ENCODE data around the gene LRRN4.

The LRRN4 gene

DNA sequence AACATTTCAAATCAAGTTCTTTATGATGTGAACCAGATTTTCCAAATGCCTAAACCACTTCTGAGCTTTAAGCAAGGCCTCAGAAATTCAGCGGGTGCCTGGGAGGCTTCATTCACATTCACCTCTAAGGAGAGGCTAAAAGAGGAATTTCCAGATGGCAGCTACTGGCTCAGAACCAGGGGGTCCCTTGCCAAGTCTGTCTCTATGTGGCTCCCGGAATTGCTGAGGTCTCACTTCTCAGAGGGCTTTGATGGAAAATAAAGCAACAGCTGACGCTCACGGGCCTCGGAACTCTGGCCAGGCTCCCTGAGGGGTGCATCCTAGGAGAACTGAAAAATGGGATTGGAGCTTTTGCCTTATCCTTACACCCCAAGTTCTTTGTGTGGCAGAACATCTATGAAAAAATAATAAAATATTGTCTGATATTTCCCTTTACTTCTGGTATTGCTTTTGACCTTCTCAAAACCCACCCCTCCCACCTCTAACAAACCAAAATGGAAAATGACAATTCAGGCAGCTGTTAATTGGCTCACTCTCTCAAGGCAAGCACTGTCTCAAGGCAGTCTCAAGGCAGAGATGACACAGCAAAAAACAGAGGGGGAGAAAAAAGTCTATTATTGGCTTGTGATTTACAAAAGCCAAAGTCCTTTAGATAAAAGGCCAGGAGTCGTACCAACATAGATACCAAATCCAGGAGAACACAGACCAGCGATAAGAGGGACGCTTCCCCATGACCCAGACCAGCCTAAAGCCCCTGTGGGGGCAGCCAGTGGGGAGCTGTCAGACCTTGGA, 21.8 kb upstream of the LRRN4 start:
- ATAC-seq (replicated peaks) (no peak), DNase-seq (no peak)
- Mint-ChIP-seq H3K27ac (no peak overlapping the region), H3K9me3 (no peaks in the 10 kb centered on the region), H3K36me3 (ENCODE audit: insufficient read depth) (no peaks in the 10 kb centered on the region), H3K4me3 (no peak overlapping the region), H3K27me3 (peaks cover 29 to 43% of the 10 kb centered on the region in 2 donors), H3K4me1 (ENCODE audit: low read depth in 2 of 2) (peaks cover 3 to 4% of the 10 kb centered on the region in 2 donors)

DNA sequence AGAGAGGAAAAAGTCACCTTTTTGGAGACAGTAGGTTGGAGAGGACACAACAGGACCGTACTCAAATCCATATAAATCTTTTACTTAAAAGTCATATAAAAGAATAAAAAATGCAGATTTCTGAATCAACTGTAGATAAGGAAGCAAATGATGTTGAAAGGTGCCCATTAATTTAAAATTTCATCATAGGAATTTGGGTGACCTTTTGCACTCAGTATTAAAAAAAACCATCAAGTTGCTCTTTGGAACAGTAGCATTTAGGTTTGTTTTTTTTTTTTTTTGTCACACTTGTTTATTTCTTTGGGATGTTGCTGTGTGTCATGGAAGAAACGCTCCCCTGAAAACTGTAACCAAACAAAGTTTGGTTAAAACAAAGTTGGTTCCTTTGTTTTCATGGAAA, 20.9 kb upstream of the LRRN4 start:
- Mint-ChIP-seq H3K36me3 (ENCODE audit: insufficient read depth) (no peaks in the 10 kb centered on the region), H3K4me3 (no peak overlapping the region), H3K27me3 (peaks cover 25 to 38% of the 10 kb centered on the region in 2 donors), H3K27ac (no peak overlapping the region), H3K4me1 (ENCODE audit: low read depth in 2 of 2) (peaks cover 3 to 4% of the 10 kb centered on the region in 2 donors), H3K9me3 (no peaks in the 10 kb centered on the region)
- ATAC-seq (replicated peaks), result no peak
- no peak for DNase-seq

DNA sequence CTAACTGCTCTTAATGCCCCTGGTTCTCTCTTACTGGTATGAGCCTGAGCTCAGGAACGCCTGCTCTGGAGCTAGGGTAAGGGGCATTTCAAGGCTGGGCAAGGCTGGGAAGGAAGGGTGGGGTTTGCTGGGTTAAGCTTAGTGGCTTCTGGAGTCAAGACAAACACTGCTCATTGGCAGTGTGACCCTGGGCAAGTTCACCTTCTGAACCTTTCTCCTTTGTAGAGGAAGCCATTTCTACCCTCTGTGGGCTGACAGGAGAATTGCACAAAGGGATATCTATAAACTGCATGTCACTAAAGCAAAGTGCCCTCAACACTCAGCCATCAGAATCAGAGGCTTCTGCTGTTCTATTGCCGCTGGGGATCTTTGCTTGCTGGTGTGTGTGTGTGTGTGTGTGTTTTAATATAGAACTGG, 20.3 kb upstream of the LRRN4 start:
- Mint-ChIP-seq H3K27ac (no peak overlapping the region), H3K4me1 (ENCODE audit: low read depth in 2 of 2) (peaks cover 3 to 4% of the 10 kb centered on the region in 2 donors), H3K9me3 (no peaks in the 10 kb centered on the region), H3K4me3 (no peak overlapping the region), H3K27me3 (peaks cover 20 to 34% of the 10 kb centered on the region in 2 donors), H3K36me3 (ENCODE audit: insufficient read depth) (no peaks in the 10 kb centered on the region)
- ATAC-seq (replicated peaks) (peak; percentile 33), DNase-seq (no peak)

DNA sequence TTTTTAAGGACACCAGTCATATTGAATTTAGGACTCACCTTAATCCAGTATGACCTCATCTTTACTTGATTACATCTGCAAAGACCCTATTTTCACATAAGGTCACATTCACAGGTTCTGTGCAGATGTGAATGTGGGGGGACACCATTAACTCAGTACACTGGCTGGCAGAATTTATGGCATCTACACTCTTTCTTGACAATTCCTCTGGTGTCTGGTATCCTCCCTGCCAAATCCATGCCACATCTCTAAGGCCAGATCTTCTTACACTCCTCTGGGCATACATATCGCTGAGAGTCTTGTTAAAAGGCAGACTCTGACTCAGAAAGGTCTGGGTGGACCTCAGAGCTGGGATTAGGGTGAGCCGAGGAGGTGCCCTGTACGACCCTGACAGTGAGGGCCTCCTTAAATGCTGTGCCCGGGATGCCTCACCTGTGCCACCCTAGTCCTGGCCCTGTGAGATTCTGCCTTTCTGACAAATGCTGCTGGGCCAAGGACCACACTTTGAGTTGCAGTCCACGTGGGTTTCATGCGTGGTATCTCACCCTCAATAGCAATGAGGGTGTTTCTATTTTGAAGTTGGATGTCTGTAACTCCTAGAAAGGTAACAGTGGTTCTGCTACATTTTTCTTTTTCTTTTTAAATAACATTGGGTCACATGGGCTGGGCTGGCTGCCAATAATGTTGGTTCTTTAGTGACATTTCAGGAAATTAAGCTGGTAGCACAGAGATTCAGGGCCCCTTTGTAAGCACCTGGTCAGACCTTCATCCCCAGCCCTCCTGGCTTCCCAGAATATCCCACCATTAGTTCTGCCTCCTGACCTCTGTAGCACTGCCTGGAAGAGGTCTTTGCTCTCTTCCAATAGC, 17.2 kb upstream of the LRRN4 start:
- H3K4me1 Mint-ChIP-seq (ENCODE audit: low read depth in 2 of 2), result peaks cover 3 to 4% of the 10 kb centered on the region in 2 donors
- DNase-seq (no peak), ATAC-seq (replicated peaks) (no peak)
- peaks cover 19 to 30% of the 10 kb centered on the region in 2 donors for H3K27me3 Mint-ChIP-seq
- no peaks in the 10 kb centered on the region for H3K9me3 Mint-ChIP-seq
- peak overlapping the region in 1 of 2 donors; percentile 56 for H3K27ac Mint-ChIP-seq
- no peaks in the 10 kb centered on the region for H3K36me3 Mint-ChIP-seq (ENCODE audit: insufficient read depth)
- no peak overlapping the region for H3K4me3 Mint-ChIP-seq

DNA sequence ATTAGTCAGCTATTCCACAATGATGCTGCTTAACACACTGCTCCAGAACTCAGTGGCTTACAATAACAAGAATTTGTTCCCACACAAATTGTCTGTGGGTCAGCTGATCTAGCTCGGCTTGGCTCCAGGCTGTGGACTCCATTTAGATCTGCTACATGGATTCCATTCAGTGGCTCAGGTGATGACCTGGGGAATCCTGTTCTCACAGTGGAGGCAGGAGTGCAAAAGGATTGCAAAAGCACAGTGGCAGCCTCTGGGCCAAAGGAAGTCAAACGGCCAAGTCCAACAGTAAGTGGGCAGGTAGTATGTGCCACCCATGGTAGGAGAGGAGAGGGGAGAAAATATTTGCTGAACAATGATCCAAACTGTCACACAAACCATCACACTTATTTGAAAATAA, 15.8 kb upstream of the LRRN4 start:
- DNase-seq (no peak), ATAC-seq (replicated peaks) (no peak)
- Mint-ChIP-seq H3K27ac (no peak overlapping the region), H3K27me3 (peaks cover 14 to 33% of the 10 kb centered on the region in 2 donors), H3K36me3 (ENCODE audit: insufficient read depth) (no peaks in the 10 kb centered on the region), H3K4me1 (ENCODE audit: low read depth in 2 of 2) (peaks cover 3 to 4% of the 10 kb centered on the region in 2 donors), H3K4me3 (no peak overlapping the region), H3K9me3 (no peaks in the 10 kb centered on the region)

DNA sequence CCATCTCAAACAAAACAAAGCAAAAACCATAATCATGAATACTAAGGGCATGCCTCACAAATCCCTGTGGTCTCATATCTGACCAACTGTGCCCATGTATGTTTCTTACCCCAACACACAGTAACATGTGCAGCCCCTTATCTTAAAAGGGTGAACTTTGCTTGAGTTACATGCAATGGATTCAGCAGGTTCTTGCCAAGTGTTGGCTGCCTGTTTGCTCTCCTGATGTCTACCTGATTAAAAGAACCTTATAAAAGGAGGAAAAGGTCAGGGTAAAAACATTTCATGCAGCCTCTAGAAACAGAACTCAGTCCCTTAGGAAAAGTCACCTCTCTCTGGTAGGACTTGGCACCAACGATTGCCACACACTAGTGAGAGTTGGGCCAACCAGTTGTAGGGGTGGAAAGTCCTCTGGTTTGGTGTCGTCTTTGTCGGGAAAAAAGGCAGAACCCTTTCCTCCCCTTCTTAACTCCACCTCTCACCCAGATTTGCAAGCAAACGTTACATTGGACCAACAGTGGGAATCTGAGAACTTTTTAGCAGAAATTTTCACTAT, 14.0 kb upstream of the LRRN4 start:
- DNase-seq (no peak), ATAC-seq (replicated peaks) (no peak)
- peaks cover 15 to 37% of the 10 kb centered on the region in 2 donors for H3K27me3 Mint-ChIP-seq
- H3K9me3 Mint-ChIP-seq, result no peaks in the 10 kb centered on the region
- H3K4me1 Mint-ChIP-seq (ENCODE audit: low read depth in 2 of 2), result no peaks in the 10 kb centered on the region
- no peaks in the 10 kb centered on the region for H3K36me3 Mint-ChIP-seq (ENCODE audit: insufficient read depth)
- H3K27ac Mint-ChIP-seq, result no peak overlapping the region
- no peak overlapping the region for H3K4me3 Mint-ChIP-seq

DNA sequence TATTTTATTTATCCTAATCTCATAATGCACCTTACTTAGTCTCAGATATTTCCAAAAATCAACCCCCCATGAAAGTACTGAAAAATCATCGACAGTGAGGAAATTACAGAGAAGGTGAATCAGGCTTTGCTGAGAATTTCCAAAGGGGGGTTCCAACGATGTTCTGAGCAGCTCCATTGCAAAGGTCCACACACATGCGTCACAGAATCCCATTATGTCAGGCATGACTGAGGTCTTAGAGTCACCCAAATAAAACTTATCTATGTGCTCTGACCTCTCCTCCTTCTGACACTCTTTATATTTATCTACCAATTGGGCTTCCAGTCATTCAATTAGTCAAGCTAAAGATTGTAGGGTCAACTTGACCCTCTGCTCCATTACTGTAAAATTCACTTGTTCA, 12.7 kb upstream of the LRRN4 start:
- ATAC-seq (replicated peaks), result no peak
- H3K4me1 Mint-ChIP-seq (ENCODE audit: low read depth in 2 of 2), result peaks cover under 1 to 4% of the 10 kb centered on the region in 2 donors
- H3K36me3 Mint-ChIP-seq (ENCODE audit: insufficient read depth), result no peaks in the 10 kb centered on the region

DNA sequence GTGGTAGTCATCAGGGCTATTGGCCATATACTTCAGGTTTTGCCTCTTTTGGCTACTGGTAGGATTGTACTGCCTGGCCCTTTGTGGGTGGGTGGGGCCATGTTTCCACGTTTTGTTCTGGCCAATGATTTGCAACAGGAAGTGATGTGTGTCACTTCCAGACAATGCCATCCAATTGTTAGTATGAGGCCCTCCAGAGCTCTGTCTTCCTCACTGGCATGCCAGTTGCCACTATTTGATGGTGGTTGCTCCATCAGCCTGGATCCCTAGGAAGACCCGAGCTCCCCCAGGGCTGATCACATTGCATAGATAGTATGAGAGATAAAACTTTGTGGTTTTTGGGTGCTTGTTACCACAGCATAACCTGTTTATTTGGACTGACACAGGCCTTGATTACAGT, 7.7 kb upstream of the LRRN4 start:
- Mint-ChIP-seq H3K36me3 (ENCODE audit: insufficient read depth) (no peaks in the 10 kb centered on the region), H3K27ac (no peak overlapping the region), H3K4me1 (ENCODE audit: low read depth in 2 of 2) (peaks cover 4 to 7% of the 10 kb centered on the region in 2 donors), H3K9me3 (no peaks in the 10 kb centered on the region), H3K27me3 (peaks cover 38 to 58% of the 10 kb centered on the region in 2 donors), H3K4me3 (no peak overlapping the region)
- ATAC-seq (replicated peaks) (no peak), DNase-seq (no peak)

More for the DNA sequence above, 12.7 kb upstream of the LRRN4 start:
- Mint-ChIP-seq H3K27me3 (peaks cover 15 to 39% of the 10 kb centered on the region in 2 donors), H3K27ac (no peak overlapping the region), H3K4me3 (no peak overlapping the region), H3K9me3 (no peaks in the 10 kb centered on the region)
- DNase-seq, result no peak

DNA sequence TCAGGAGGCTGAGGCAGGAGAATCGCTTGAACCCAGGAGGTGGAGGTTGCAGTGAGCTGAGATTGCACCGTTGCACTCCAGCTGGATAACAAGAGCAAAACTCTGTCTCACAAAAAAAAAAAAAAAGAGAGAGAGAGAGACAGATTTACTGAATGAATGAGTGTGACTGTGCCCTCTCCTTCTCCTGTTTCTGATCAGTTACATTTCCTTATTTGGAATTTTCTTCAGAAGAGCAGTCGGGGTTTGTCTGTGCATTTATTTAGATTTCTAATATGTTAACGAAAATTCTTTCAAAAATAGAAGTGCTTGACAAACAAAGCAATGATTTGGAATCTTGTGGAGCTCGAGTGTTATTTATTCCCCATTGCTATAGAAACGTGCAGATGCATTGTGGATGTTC, 6.4 kb upstream of the LRRN4 start:
- Mint-ChIP-seq H3K9me3 (no peaks in the 10 kb centered on the region), H3K36me3 (ENCODE audit: insufficient read depth) (no peaks in the 10 kb centered on the region), H3K27ac (no peak overlapping the region), H3K4me1 (ENCODE audit: low read depth in 2 of 2) (peaks cover 4 to 7% of the 10 kb centered on the region in 2 donors), H3K27me3 (peaks cover 40 to 60% of the 10 kb centered on the region in 2 donors), H3K4me3 (no peak overlapping the region)
- no peak for ATAC-seq (replicated peaks)
- DNase-seq, result no peak

DNA sequence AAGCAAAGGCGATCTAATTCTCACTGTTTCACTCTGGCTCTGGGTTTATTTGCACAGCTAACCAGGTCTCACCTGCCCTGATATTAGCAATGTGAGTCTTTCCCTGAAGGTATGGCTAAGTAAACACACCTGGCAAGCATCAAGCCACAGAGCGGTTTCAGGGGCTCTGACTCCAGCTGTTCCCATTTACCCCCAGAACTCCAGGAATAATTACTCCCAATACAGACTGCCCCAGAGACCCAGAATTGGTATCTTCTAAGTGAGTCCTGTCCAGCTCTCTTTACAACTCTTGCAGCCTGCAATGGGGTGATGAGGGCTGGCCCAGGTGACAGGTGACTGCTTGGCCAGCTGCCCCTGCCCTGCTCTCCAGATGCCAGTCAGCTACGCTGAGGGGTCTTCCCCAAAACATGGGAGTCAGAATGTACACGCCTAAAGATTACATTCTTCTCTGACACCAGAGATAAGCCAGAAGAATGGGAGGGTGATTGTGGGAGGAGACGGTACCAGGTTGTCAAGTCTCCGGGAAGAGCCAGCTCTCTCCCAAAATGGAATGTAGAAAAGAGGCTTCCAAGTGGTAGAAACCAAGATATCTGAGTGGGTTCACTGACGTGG, 4.9 kb upstream of the LRRN4 start:
- Mint-ChIP-seq H3K4me1 (ENCODE audit: low read depth in 2 of 2) (peaks cover 4 to 7% of the 10 kb centered on the region in 2 donors), H3K36me3 (ENCODE audit: insufficient read depth) (no peaks in the 10 kb centered on the region), H3K27ac (no peak overlapping the region), H3K9me3 (no peaks in the 10 kb centered on the region), H3K4me3 (no peak overlapping the region), H3K27me3 (peaks cover 45 to 70% of the 10 kb centered on the region in 2 donors)
- ATAC-seq (replicated peaks), result no peak
- no peak for DNase-seq

DNA sequence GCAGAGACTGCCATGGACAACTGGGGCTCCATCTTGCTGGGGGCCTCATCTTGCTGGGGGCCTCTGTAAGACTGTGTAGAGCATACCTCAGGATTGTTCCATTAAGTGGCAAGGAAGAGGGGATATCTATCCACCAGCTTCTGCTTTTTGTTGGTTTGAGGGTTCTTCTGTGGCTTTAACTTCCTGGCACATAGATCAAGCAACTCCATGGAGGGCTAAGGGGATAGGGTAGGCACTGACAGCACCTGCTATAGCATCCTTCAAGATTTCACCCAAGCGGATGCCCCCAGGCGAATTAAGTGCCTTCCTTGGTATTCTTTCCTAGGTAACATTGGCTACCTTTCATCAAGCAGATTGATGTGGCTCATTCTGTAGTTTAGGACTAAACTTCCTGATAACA, 3.8 kb upstream of the LRRN4 start:
- Mint-ChIP-seq H3K9me3 (no peaks in the 10 kb centered on the region), H3K36me3 (ENCODE audit: insufficient read depth) (no peaks in the 10 kb centered on the region), H3K27me3 (peaks cover 48 to 70% of the 10 kb centered on the region in 2 donors), H3K4me1 (ENCODE audit: low read depth in 2 of 2) (peaks cover 8 to 11% of the 10 kb centered on the region in 2 donors), H3K27ac (no peak overlapping the region), H3K4me3 (no peak overlapping the region)
- DNase-seq, result no peak
- no peak for ATAC-seq (replicated peaks)

DNA sequence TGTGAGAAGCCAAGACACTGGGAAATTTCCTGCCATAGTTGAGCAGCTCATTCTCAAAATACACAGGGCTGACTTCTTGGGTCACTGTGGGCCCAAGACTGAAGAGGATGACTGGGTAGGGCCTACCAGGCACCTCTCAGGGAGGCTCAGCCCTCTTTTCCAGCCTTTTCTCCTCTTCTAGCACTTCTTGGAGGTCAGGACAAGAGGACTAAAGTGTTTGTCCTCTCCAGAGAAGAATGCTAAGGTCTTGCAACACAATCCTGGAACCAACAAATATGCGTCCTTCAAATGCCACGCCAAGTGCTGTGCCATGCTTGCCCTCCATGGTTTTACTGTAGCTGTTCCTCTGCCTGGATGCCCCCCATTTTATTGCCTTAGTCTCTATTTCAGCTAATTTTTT, 3.3 kb upstream of the LRRN4 start:
- no peaks in the 10 kb centered on the region for H3K36me3 Mint-ChIP-seq (ENCODE audit: insufficient read depth)

DNA sequence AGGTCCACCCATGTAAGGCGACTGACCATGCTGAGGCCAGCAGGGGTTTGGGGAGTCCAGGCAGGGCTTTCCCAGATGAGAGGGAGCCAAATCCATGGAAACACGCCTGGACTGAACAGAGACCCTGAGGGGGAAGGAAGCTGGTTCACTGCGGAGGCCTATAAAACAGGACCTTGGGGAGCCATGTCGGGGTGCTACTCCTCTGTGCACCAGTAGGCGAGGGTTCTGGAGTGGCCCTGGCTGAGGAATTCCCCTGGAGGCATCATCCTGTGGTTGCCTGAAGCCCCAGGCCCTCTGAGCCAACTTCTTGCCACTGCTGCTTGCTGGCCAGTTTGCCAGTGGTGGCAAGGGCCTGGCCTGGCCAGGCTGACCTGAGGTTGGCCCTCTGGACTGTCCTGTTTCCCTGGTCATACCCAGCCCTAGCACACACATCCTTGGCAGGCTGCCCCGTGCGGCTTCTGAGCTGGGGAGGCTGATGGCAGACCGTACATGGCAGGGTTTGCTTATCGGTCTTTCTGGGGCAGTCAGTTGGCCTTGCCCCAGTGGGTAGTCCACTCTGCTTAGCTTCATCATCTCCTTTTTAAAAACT, 2.2 kb upstream of the LRRN4 start:
- H3K4me1 Mint-ChIP-seq (ENCODE audit: low read depth in 2 of 2), result peaks cover 4 to 8% of the 10 kb centered on the region in 2 donors
- ATAC-seq (replicated peaks) (no peak), DNase-seq (no peak)
- peaks cover 49 to 83% of the 10 kb centered on the region in 2 donors for H3K27me3 Mint-ChIP-seq
- H3K4me3 Mint-ChIP-seq, result no peak overlapping the region
- H3K9me3 Mint-ChIP-seq, result no peaks in the 10 kb centered on the region
- H3K36me3 Mint-ChIP-seq (ENCODE audit: insufficient read depth), result no peaks in the 10 kb centered on the region
- H3K27ac Mint-ChIP-seq, result no peak overlapping the region

More for the DNA sequence above, 3.3 kb upstream of the LRRN4 start:
- H3K4me3 Mint-ChIP-seq, result no peak overlapping the region
- H3K27me3 Mint-ChIP-seq, result peaks cover 49 to 74% of the 10 kb centered on the region in 2 donors
- H3K4me1 Mint-ChIP-seq (ENCODE audit: low read depth in 2 of 2), result peaks cover 8 to 10% of the 10 kb centered on the region in 2 donors
- ATAC-seq (replicated peaks) (no peak), DNase-seq (no peak)
- no peak overlapping the region for H3K27ac Mint-ChIP-seq
- H3K9me3 Mint-ChIP-seq, result no peaks in the 10 kb centered on the region
